CD14-positive monocyte (primary cell): ENCODE data around the gene SCYL1. TPM values are rescaled to one million over a fixed set of nuclear protein-coding genes. Genes with fewer than 3 reads are reported as not detected.
A peak's percentile ranks its signal among the peaks of the same experiment; 100 is the strongest.

ENCODE experiments used
- DNase-seq, 3 donors: peaks; one replicate each; pipeline ENCODE4 v3.0.0-alpha.2; 2011 to 2022
- H2AFZ ChIP-seq: 2 replicates; pipeline ENCODE4 v1.6.0; 2012; ENCODE audit warnings: mild to moderate bottlenecking, low read depth, low read length, inconsistent platforms; ENCODE audit not compliant: insufficient read depth, poor library complexity, severe bottlenecking
- H3K27ac ChIP-seq, 2 donors: 1 replicate in 1 of 2; 2 replicates in 1 of 2; pipeline ENCODE4 v1.5.1; 2012 to 2013; ENCODE audit warnings: low read length in 2 of 2, control low read depth in 1 of 2, inconsistent platforms in 1 of 2, low read depth in 1 of 2, mild to moderate bottlenecking in 1 of 2
- H3K27me3 ChIP-seq, 2 donors: one replicate each; pipeline versions ENCODE4 v1.6.0 to v1.6.1; 2011 to 2013; ENCODE audit warnings: low read length in 2 of 2; ENCODE audit not compliant: control insufficient read depth in 2 of 2, insufficient read depth in 2 of 2
- H3K36me3 ChIP-seq, 2 donors: replicated peaks in 1 of 2; 1 replicate in 1 of 2; 2 replicates in 1 of 2; pipeline versions ENCODE4 v1.5.1 to v1.6.1; 2012 to 2013; ENCODE audit warnings: low read length in 2 of 2, control low read depth in 1 of 2, inconsistent platforms in 1 of 2, mild to moderate bottlenecking in 1 of 2; ENCODE audit not compliant: insufficient read depth in 2 of 2, control insufficient read depth in 1 of 2
- H3K4me1 ChIP-seq, 2 donors: 1 replicate in 1 of 2; 2 replicates in 1 of 2; pipeline versions ENCODE4 v1.5.1 to v1.6.1; 2012 to 2013; ENCODE audit warnings: low read length in 2 of 2, control low read depth in 1 of 2, inconsistent platforms in 1 of 2, mild to moderate bottlenecking in 1 of 2, moderate library complexity in 1 of 2; ENCODE audit not compliant: insufficient read depth in 2 of 2, control insufficient read depth in 1 of 2
- H3K4me2 ChIP-seq: replicated peaks from 2 replicates; pipeline ENCODE3; 2012; ENCODE audit warnings: low read length, moderate library complexity, mild to moderate bottlenecking; ENCODE audit not compliant: poor library complexity, severe bottlenecking; ENCODE audit errors: extremely low read depth
- H3K4me3 ChIP-seq, 3 experiments: fragments of 200-600 bp in 1 of 3; sonication (generic) in 1 of 3; replicated peaks in 1 of 3; 1 replicate in 2 of 3; 2 replicates in 1 of 3; pipeline ENCODE4 v1.5.1; 2011 to 2013; ENCODE audit warnings: low read length in 3 of 3, mild to moderate bottlenecking in 3 of 3, control low read depth in 2 of 3, low read depth in 2 of 3, inconsistent platforms in 1 of 3, moderate library complexity in 1 of 3
- H3K79me2 ChIP-seq: 2 replicates; pipeline ENCODE4 v1.6.0; 2012; ENCODE audit warnings: mild to moderate bottlenecking, control low read depth, inconsistent platforms, low read length, moderate library complexity; ENCODE audit not compliant: insufficient read depth
- H3K9ac ChIP-seq: 2 replicates; pipeline ENCODE4 v1.6.0; 2017; ENCODE audit warnings: low read length, mild to moderate bottlenecking; ENCODE audit not compliant: insufficient read depth, poor library complexity, severe bottlenecking
- H3K9me3 ChIP-seq, 2 donors: replicated peaks in 1 of 2; 1 replicate in 1 of 2; 2 replicates in 1 of 2; pipeline versions ENCODE4 v1.5.1 to v1.6.1; 2012 to 2013; ENCODE audit warnings: low read length in 2 of 2, control low read depth in 1 of 2; ENCODE audit not compliant: control insufficient read depth in 1 of 2, insufficient read depth in 1 of 2
- H4K20me1 ChIP-seq: 2 replicates; pipeline ENCODE4 v1.6.0; 2012; ENCODE audit warnings: mild to moderate bottlenecking, low read length, control low read depth, moderate library complexity; ENCODE audit not compliant: insufficient read depth
- H3K27ac Mint-ChIP-seq, 7 donors: one replicate each; pipeline ENCODE4 v1.8.0; 2020; ENCODE audit warnings: mild to moderate bottlenecking in 7 of 7, mixed read lengths in 7 of 7, moderate library complexity in 6 of 7, inconsistent platforms in 2 of 7
- H3K27me3 Mint-ChIP-seq, 3 donors: one replicate each; pipeline ENCODE4 v1.8.0; 2021 to 2022; ENCODE audit warnings: low read depth in 3 of 3, mild to moderate bottlenecking in 3 of 3, mixed read lengths in 3 of 3, moderate library complexity in 3 of 3, inconsistent platforms in 1 of 3
- H3K36me3 Mint-ChIP-seq, 2 donors: one replicate each; pipeline ENCODE4 v1.8.0; 2020; ENCODE audit warnings: mixed read lengths in 2 of 2, inconsistent platforms in 1 of 2, mild to moderate bottlenecking in 1 of 2
- H3K4me1 Mint-ChIP-seq: one replicate; pipeline ENCODE4 v1.8.0; 2020; ENCODE audit warnings: mild to moderate bottlenecking, mixed read lengths
- H3K4me3 Mint-ChIP-seq, 2 donors: one replicate each; pipeline ENCODE4 v1.8.0; 2020; ENCODE audit warnings: mild to moderate bottlenecking in 2 of 2, mixed read lengths in 2 of 2, moderate library complexity in 1 of 2
- H3K9me3 Mint-ChIP-seq, 7 donors: one replicate each; pipeline ENCODE4 v1.8.0; 2020 to 2022; ENCODE audit warnings: mixed read lengths in 7 of 7, mild to moderate bottlenecking in 6 of 7, moderate library complexity in 6 of 7, inconsistent platforms in 2 of 7
- WGBS: methylation state at CpG from one replicate; pipeline ENCODE4 v1.1.5; 2013; ENCODE audit warnings: missing lambda C conversion rate; ENCODE audit not compliant: insufficient coverage; 5-methylcytosine and 5-hydroxymethylcytosine counted together
- intact Hi-C, 2 donors: fragments of 100-400 bp; cut with micrococcal nuclease; formaldehyde crosslinking; loops; one replicate each; pipeline versions ENCODE4 v1.15.0 to v1.15.1; 2023
- polyA plus RNA-seq, 3 donors: library from polyadenylated mRNA; depleted of rRNA in 1 of 3; unstranded in 2 of 3; stranded (reverse) in 1 of 3; fragments of 300-500 nt in 2 of 3; fragments of >200 nt in 1 of 3; fragmentation: Illumina TruSeq in 2 of 3; gene quantifications; 1 replicate in 2 of 3; 2 replicates in 1 of 3; pipeline ENCODE4 v1.2.3, GENCODE V29; 2012 to 2021
- TF ChIP-seq, protein P1 (sequence below): fragments of 200-600 bp; IDR thresholded peaks from one replicate; pipeline ENCODE4 v1.8.0; 2022; ENCODE audit warnings: antibody characterized with exemption, mild to moderate bottlenecking

Gene SCYL1
- polyA plus RNA-seq, 3 donors: 18.6 to 71.6 (median 29.7) TPM

- Mint-ChIP-seq H3K4me3 (peak overlapping the region; percentile 77 to 86), H3K4me1 (peaks cover 60% of the 10 kb centered on the region), H3K36me3 (peaks cover 10 to 20% of the 10 kb centered on the region in 2 donors), H3K27ac (peak overlapping the region; percentile 80 to 93 (median 88)), H3K27me3 (no peaks in the 10 kb centered on the region), H3K9me3 (peaks cover 0 to 2% (median 0%) of the 10 kb centered on the region in 7 donors)
- intact Hi-C loops: loop anchor here (2.0 to 10.0 kb wide), 2 partner anchors 33 to 549 kb away; partner anchors contain the start of gene SNX15 (in 1 of the 2)
- TF ChIP-seq, protein P1, sequence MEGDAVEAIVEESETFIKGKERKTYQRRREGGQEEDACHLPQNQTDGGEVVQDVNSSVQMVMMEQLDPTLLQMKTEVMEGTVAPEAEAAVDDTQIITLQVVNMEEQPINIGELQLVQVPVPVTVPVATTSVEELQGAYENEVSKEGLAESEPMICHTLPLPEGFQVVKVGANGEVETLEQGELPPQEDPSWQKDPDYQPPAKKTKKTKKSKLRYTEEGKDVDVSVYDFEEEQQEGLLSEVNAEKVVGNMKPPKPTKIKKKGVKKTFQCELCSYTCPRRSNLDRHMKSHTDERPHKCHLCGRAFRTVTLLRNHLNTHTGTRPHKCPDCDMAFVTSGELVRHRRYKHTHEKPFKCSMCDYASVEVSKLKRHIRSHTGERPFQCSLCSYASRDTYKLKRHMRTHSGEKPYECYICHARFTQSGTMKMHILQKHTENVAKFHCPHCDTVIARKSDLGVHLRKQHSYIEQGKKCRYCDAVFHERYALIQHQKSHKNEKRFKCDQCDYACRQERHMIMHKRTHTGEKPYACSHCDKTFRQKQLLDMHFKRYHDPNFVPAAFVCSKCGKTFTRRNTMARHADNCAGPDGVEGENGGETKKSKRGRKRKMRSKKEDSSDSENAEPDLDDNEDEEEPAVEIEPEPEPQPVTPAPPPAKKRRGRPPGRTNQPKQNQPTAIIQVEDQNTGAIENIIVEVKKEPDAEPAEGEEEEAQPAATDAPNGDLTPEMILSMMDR: no peak
- Histone ChIP-seq H2AFZ (no peak overlapping the region), H3K36me3 (peaks cover 5 to 7% of the 10 kb centered on the region in 2 donors), H3K79me2 (peaks cover 78% of the 10 kb centered on the region), H3K4me2 (peak overlapping the region; percentile 97), H3K9me3 (no peaks in the 10 kb centered on the region), H3K9ac (peak overlapping the region; percentile 40), H3K27me3 (no peaks in the 10 kb centered on the region), H3K27ac (peak overlapping the region; percentile 41 to 44), H3K4me3 (peak overlapping the region; percentile 63 to 100 (median 98)), H4K20me1 (peaks cover 62% of the 10 kb centered on the region), H3K4me1 (peaks cover 65 to 77% of the 10 kb centered on the region in 2 donors)
- WGBS: 54% methylated on average over 21 of the region's 22 CpGs
- no peak for DNase-seq
Measured at GRCh38 chr11:65573391-65574079, 48.7 kb downstream of the SCYL1 start.

DNA sequence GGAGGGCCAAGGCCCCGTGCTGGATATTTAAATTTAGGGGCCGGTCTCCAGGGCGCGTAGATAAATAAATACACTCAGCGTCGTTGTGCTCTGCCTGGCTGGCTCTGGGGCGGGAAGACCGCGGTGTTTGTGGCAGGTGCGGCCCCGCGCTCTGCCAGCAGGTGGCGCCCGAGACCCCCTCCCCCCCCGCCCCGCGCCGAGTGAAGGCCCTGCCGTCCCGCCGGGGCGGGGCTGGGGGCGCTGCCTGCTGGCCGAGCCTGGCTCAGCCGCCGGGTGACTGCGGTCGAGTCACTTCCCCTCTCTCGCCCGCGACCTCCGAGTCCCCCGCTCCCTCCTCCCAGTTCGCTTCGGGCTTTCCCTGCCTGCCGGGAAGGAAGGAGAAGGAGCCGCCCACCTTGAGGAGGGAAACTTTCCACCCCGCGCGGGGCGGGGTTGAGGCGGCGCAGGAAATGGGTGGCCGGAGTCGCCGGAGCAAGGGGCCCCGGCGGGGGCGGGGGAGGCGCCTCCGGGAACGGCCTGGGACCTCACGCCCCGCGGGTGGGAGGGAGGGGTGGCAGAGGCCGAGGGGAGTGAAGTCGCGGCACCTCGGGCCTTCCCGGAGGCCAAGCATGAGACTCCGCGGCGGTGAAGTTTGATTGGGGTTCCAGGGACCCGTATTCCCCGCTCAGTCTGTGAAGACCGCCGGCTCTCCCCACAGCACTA is 49.4 kb downstream of the SCYL1 start:
- Histone ChIP-seq H3K27ac (peak overlapping the region; percentile 85 to 90), H3K36me3 (peaks cover 12 to 13% of the 10 kb centered on the region in 2 donors), H3K4me1 (peaks cover 65 to 77% of the 10 kb centered on the region in 2 donors), H3K9me3 (no peaks in the 10 kb centered on the region), H3K27me3 (no peaks in the 10 kb centered on the region), H3K4me2 (peak overlapping the region; percentile 97), H2AFZ (peak overlapping the region; percentile 8), H3K9ac (peak overlapping the region; percentile 80), H3K4me3 (peak overlapping the region; percentile 68 to 100 (median 98)), H3K79me2 (peaks cover 78% of the 10 kb centered on the region), H4K20me1 (peaks cover 63% of the 10 kb centered on the region)
- 0% methylated on average over 41 of the region's 67 CpGs for WGBS
- no peaks in the 10 kb centered on the region for H3K27me3 Mint-ChIP-seq
- H3K9me3 Mint-ChIP-seq: peaks cover 0 to 2% (median 0%) of the 10 kb centered on the region in 7 donors
- H3K4me1 Mint-ChIP-seq: peaks cover 60% of the 10 kb centered on the region
- peaks cover 10 to 23% of the 10 kb centered on the region in 2 donors for H3K36me3 Mint-ChIP-seq
- peak overlapping the region; percentile 93 to 99 (median 97) for H3K27ac Mint-ChIP-seq
- peak; percentile 93 to 97 (median 95) for DNase-seq
- intact Hi-C loops: loop anchor here (2.0 to 10.0 kb wide), 2 partner anchors 33 to 549 kb away; partner anchors contain the start of gene SNX15 (in 1 of the 2)
- TF ChIP-seq, protein P1: peak; percentile 99
- peak overlapping the region; percentile 90 to 94 for H3K4me3 Mint-ChIP-seq
